ENCODE results near the gene ARVCF.

Gene ARVCF

DNA sequence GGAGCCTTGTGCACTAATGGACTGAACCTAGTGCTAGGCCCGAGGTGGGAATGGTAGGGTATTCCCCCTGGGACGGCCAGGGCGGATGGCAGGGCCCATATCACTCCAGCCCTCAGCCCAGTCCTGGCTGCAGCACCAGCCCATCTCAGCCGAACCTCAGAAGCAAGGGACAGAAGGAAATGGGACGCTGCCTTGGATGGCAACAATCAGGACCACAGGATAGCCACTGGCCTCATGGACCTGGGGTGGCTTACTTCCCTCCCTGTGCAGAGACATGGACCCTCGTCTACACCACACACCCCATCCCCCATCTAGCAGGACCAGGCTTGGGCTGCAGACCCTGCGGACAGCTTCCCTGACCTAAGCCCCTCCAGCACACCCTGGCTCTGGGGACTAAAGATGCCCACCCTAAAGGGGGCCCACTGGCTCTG lies 24.1 kb downstream of the ARVCF start:
- peak in 2 of 10 donors; percentile 57 to 72 for DNase-seq
- intact Hi-C loops (cut with DNase I), result no loop called here

- intact Hi-C loops (cut with DNase I), result no loop called here
Measured at GRCh38 chr22:19991645-19992451, 24.8 kb downstream of the ARVCF start.

GRCh38 chr22:19991395-19991644 lies 25.3 kb downstream of the ARVCF start:
- intact Hi-C loops (cut with DNase I), result no loop called here
- no peak for DNase-seq

More at GRCh38 chr22:19991645-19992451, 24.8 kb downstream of the ARVCF start:
- peak in 2 of 10 donors; percentile 85 to 87 for DNase-seq

GRCh38 chr22:19990609-19991394 lies 25.8 kb downstream of the ARVCF start:
- intact Hi-C loops (cut with DNase I), result no loop called here

GRCh38 chr22:19990188-19990587 lies 26.4 kb downstream of the ARVCF start:
- DNase-seq, result peak in 2 of 10 donors; percentile 36 to 62
- intact Hi-C loops (cut with DNase I), result no loop called here

More at GRCh38 chr22:19990609-19991394, 25.8 kb downstream of the ARVCF start:
- DNase-seq, result peak in 2 of 10 donors; percentile 73 to 83

DNA sequence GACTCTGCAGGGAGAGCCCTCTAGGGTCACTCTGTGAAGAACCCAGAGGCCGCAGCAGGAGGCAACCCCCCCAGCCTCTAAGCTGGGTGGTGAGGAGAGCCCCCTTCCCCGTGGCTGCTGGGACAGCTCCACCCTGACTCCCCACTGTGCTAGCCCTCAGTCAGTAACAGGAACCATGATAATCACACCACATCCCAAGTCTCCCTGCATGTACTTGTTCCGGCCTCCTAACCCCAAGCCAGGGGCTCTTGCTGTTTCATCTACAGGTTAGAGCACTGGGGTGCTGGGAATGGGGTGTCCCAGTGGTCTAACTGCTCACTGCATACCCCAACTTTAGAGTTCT lies 26.9 kb downstream of the ARVCF start:
- no peak for DNase-seq
- intact Hi-C loops (cut with DNase I), result no loop called here

GRCh38 chr22:19988965-19989724 lies 27.5 kb downstream of the ARVCF start:
- DNase-seq, result peak in 2 of 10 donors; percentile 69 to 75
- intact Hi-C loops (cut with DNase I), result no loop called here

- intact Hi-C loops (cut with DNase I), result no loop called here
- peak in 2 of 10 donors; percentile 69 to 75 for DNase-seq
Measured at GRCh38 chr22:19988331-19988808, 28.3 kb downstream of the ARVCF start.

- peak in 2 of 10 donors; percentile 73 to 80 for DNase-seq
- intact Hi-C loops (cut with DNase I), result no loop called here
Measured at GRCh38 chr22:19987394-19988306, 29.0 kb downstream of the ARVCF start.

DNA sequence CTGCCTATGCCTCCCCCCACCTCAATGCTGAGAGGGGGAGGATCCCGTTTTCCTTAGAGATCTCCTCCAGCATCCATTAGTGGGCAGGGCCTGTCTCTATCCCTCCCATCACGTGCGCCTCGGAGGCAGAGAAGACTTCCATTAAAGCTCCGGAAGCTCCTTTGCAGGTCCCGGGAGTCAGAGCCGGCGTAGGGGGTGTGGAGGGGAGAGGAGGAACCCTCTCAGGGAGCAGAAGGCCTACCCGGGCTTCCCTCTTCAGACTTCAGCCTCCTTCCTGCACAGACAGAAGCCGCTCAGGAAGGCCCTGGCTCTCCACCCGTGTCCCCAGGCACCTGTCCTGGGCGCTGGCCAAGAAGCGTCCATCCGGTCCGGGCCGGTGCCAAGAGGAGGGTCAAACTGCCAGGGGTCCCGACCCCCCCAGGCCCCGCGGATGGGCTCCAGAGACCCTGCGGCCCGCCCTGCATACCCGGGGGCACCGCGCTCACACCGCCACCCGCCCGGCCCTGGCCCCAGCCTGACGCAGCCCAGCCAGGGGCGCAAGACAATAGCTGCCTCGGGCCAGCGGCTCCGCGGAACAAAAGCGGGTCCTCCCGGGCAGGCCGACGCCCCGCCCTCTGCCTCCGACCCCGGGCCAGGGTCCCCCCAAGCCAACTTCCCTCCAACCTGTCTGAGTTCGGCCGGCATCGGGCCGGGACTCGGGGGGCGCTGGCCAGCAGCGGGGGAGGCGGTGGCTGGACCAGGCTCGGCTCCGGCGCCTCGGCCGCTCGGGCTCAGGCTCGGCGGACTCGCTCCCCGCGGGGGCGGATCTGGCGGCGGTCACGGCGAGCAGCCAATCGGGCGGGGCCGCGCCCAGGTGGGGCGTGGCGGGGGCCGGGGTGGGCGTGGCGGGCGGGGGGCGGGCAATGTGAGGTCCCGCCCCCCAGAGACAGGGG lies 29.9 kb downstream of the ARVCF start:
- intact Hi-C loops (cut with DNase I), result no loop called here
- peak; percentile 43 to 95 (median 67) for DNase-seq

DNA sequence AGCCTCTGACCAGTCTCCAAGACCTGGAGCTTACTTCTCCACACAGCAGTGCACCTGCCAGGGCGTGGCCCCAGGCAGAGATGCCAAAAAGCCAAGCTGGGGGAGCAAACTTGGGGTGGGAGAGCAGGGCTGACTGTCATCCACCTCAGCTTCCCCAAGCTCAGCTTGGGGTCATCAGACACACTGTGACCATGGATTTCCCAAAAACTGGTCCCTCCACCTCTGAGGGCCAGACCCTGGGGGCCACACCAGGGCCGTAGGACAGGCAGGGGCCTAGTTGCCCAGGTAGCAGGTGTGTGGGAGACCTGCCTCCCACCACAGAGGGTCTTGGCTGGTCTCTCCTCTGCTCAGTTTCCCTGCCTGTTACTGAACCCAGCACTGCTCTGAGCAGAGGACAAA lies 30.6 kb downstream of the ARVCF start:
- intact Hi-C loops (cut with DNase I), result no loop called here
- DNase-seq, result peak in 2 of 10 donors; percentile 51 to 57

GRCh38 chr22:19984851-19985811 lies 31.5 kb downstream of the ARVCF start:
- DNase-seq, result peak in 2 of 10 donors; percentile 61 to 80
- intact Hi-C loops (cut with DNase I), result no loop called here

DNA sequence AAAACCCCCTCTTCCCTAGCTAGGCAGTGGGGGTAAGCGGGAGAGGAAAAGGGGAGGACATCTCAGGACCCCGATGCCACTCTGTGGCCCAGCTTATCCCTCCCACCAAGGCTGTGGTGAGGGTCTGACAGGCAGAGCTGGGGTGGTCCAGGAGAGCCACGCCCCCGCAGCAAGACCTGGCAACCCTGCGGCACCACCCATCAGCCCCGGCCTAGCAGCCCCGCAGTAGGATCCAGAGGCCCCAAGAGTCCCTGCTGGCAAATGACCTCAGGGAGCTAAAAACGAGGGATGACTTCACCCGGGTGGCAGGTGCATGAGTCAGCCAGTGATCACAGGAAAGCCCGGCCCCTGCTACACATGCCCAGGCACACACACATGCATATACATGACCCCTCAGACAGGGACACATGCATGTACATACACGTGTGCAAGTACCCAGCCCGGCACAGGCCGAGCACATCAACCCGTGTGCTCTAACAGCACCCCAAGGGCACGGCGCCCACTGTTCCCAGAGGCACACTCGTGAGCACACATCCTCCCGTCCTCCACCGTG lies 32.3 kb downstream of the ARVCF start:
- peak in 3 of 10 donors; percentile 54 to 90 (median 88) for DNase-seq
- intact Hi-C loops (cut with DNase I), result no loop called here

DNA sequence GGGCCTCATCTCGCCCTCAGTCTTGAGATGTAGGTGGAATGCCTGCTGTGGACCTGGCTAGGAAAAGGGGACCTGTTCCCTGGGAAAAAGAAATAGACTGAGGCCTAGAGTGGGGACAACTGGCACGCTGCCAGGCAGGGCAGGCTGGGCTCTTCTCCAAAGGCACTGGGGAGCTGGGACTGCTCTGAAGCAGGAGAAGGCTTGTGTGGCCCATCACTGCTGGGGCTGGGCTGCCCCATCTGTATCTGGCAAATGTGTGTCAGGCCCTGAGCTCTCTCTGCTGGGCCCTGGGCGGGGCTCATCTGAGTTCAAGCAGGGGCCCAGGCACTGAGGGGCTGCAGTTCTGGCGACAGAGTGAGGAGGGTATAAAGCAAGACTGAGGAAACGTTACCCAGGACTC lies 32.9 kb downstream of the ARVCF start:
- DNase-seq, result peak in 3 of 10 donors; percentile 40 to 87 (median 75)
- intact Hi-C loops (cut with DNase I), result no loop called here

DNA sequence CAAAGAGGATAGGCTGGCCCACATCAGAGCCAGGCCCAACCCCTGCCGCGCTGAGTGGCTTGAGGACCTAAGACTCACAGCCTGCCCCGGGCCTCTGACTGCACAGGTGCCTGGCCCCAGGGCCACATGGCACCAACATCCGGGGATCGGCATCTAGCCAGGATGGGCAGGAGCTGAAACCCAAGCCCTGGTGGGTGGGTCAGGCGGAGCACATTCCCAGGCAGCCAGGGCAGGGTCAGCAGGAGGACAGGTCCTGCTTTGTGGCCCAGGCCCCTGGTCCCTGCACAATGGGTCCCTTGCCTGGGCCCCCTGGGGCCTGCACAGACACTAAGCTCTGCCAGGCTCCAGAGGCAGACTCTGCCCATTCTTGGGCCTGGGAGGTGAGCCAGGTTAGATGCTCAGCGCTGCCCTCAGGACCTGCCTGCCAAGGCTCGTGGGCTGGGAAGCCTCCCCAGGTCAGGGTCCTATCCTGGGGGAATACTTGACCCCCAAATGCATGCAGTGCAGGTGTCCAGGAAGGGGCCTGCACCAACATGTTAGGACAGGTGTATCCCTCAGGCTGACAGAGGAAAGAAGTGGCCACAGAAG lies 33.5 kb downstream of the ARVCF start:
- intact Hi-C loops (cut with DNase I), result no loop called here
- peak in 2 of 10 donors; percentile 68 to 72 for DNase-seq

GRCh38 chr22:19981961-19982920 lies 34.4 kb downstream of the ARVCF start:
- intact Hi-C loops (cut with DNase I), result no loop called here
- DNase-seq, result peak in 2 of 10 donors; percentile 72 to 77

Measured in posterior cingulate gyrus (tissue), 11 donors.